Trophoblast cell (in vitro differentiated cells and primary cell): ENCODE results near the gene ZC3H13.

Experiments
- DNase-seq, 2 donors: peaks; one replicate each; pipeline ENCODE4 v3.0.0-alpha.2; 2016
- H2AFZ ChIP-seq: 2 replicates; pipeline ENCODE4 v1.6.1; 2013; ENCODE audit warnings: low read length, moderate library complexity, mild to moderate bottlenecking; ENCODE audit not compliant: insufficient read depth, poor library complexity
- H2AK5ac ChIP-seq: 2 replicates; pipeline ENCODE4 v1.6.1; 2013; ENCODE audit warnings: mild to moderate bottlenecking, low read length
- H2BK120ac ChIP-seq: 2 replicates; pipeline ENCODE4 v1.6.1; 2013; ENCODE audit warnings: low read length, mild to moderate bottlenecking, moderate library complexity; ENCODE audit not compliant: insufficient read depth, poor library complexity
- H2BK12ac ChIP-seq: 2 replicates; pipeline ENCODE4 v1.6.1; 2013; ENCODE audit warnings: mild to moderate bottlenecking, low read length, moderate library complexity
- H2BK5ac ChIP-seq: 2 replicates; pipeline ENCODE4 v1.6.1; 2013; ENCODE audit warnings: low read length, low read depth, moderate library complexity, mild to moderate bottlenecking; ENCODE audit not compliant: poor library complexity
- H3K14ac ChIP-seq: 2 replicates; pipeline ENCODE4 v1.6.1; 2013; ENCODE audit warnings: mild to moderate bottlenecking, low read length
- H3K18ac ChIP-seq: 2 replicates; pipeline ENCODE4 v1.6.1; 2013; ENCODE audit warnings: mild to moderate bottlenecking, low read length
- H3K23ac ChIP-seq: 2 replicates; pipeline ENCODE4 v1.6.1; 2013; ENCODE audit warnings: low read length
- H3K27ac ChIP-seq: 2 replicates; pipeline ENCODE4 v1.5.1; 2013; ENCODE audit warnings: low read depth, mild to moderate bottlenecking, inconsistent platforms, low read length, moderate library complexity
- H3K27me3 ChIP-seq: 2 replicates; pipeline ENCODE4 v1.6.1; 2013; ENCODE audit warnings: inconsistent platforms, mild to moderate bottlenecking, low read length, moderate library complexity; ENCODE audit not compliant: insufficient read depth
- H3K36me3 ChIP-seq, 2 experiments: 1 replicate in 1 of 2; 2 replicates in 1 of 2; pipeline ENCODE4 v1.6.1; 2013; ENCODE audit warnings: low read length in 2 of 2, mild to moderate bottlenecking in 2 of 2, moderate library complexity in 1 of 2; ENCODE audit not compliant: insufficient read depth in 2 of 2, control insufficient read depth in 1 of 2
- H3K4ac ChIP-seq: 2 replicates; pipeline ENCODE4 v1.6.1; 2013; ENCODE audit warnings: low read depth, mild to moderate bottlenecking, low read length, moderate library complexity
- H3K4me1 ChIP-seq, 2 experiments: 1 replicate in 1 of 2; 2 replicates in 1 of 2; pipeline ENCODE4 v1.6.1; 2013; ENCODE audit warnings: low read length in 2 of 2, mild to moderate bottlenecking in 2 of 2, moderate library complexity in 1 of 2; ENCODE audit not compliant: insufficient read depth in 2 of 2, control insufficient read depth in 1 of 2
- H3K4me2 ChIP-seq: 2 replicates; pipeline ENCODE4 v1.6.1; 2013; ENCODE audit warnings: inconsistent platforms, mild to moderate bottlenecking, low read length, moderate library complexity
- H3K4me3 ChIP-seq: 2 replicates; pipeline ENCODE4 v1.5.1; 2013; ENCODE audit warnings: mild to moderate bottlenecking, low read depth, low read length, inconsistent platforms
- H3K79me1 ChIP-seq: one replicate; pipeline ENCODE4 v1.6.1; 2013; ENCODE audit warnings: low read length
- H3K79me2 ChIP-seq: 2 replicates; pipeline ENCODE4 v1.6.1; 2013; ENCODE audit warnings: low read length, mild to moderate bottlenecking; ENCODE audit not compliant: control insufficient read depth, insufficient read depth, poor library complexity
- H3K9ac ChIP-seq: 2 replicates; pipeline ENCODE4 v1.6.1; 2013; ENCODE audit warnings: mild to moderate bottlenecking, low read length
- H3K9me3 ChIP-seq: 2 replicates; pipeline ENCODE4 v1.6.1; 2013; ENCODE audit warnings: low read depth, mild to moderate bottlenecking, control low read depth, inconsistent platforms, low read length; ENCODE audit not compliant: insufficient read depth
- H4K12ac ChIP-seq: 2 replicates; pipeline ENCODE4 v1.6.1; 2013; ENCODE audit warnings: low read depth, mild to moderate bottlenecking, low read length, moderate library complexity
- H4K8ac ChIP-seq: 2 replicates; pipeline ENCODE4 v1.6.1; 2013; ENCODE audit warnings: low read depth, mild to moderate bottlenecking, low read length, moderate library complexity
- H4K91ac ChIP-seq: one replicate; pipeline ENCODE4 v1.6.1; 2013; ENCODE audit warnings: low read depth, mild to moderate bottlenecking, low read length, moderate library complexity
- WGBS: extraction: QIAGEN DNeasy Blood & Tissue Kit; methylation state at CpG from one replicate; pipeline ENCODE4 v1.1.7; 2013; ENCODE audit warnings: missing lambda C conversion rate; ENCODE audit not compliant: insufficient read length, insufficient coverage; ENCODE audit errors: extremely low coverage; 5-methylcytosine and 5-hydroxymethylcytosine counted together

The ZC3H13 gene

GRCh38 chr13:45974500-45974899, 78.0 kb downstream of the ZC3H13 start:
- H2BK12ac ChIP-seq, result no peak overlapping the region
- no peak overlapping the region for H3K4me3 ChIP-seq
- no CpG with 5 or more reads among the region's 2 CpGs for WGBS
- no peak overlapping the region for H4K12ac ChIP-seq
- no peak overlapping the region for H3K4me2 ChIP-seq
- peaks cover 6 to 9% of the 10 kb centered on the region in 2 experiments for H3K36me3 ChIP-seq
- no peak overlapping the region for H3K9ac ChIP-seq
- H2BK120ac ChIP-seq, result no peak overlapping the region
- no peaks in the 10 kb centered on the region for H3K27me3 ChIP-seq
- H3K9me3 ChIP-seq, result no peaks in the 10 kb centered on the region
- H4K91ac ChIP-seq, result no peak overlapping the region
- no peak overlapping the region for H4K8ac ChIP-seq
- H3K4me1 ChIP-seq, result no peaks in the 10 kb centered on the region
- no peak overlapping the region for H3K4ac ChIP-seq
- DNase-seq, result no peak
- H2AK5ac ChIP-seq, result no peak overlapping the region
- no peak overlapping the region for H2AFZ ChIP-seq
- H3K18ac ChIP-seq, result no peak overlapping the region
- no peak overlapping the region for H2BK5ac ChIP-seq
- no peaks in the 10 kb centered on the region for H3K79me2 ChIP-seq
- no peak overlapping the region for H3K27ac ChIP-seq
- H3K79me1 ChIP-seq, result no peaks in the 10 kb centered on the region
- H3K14ac ChIP-seq, result no peak overlapping the region
- no peak overlapping the region for H3K23ac ChIP-seq

GRCh38 chr13:45967589-45967988, 85.0 kb downstream of the ZC3H13 start:
- no CpG with 5 or more reads among the region's 16 CpGs for WGBS
- Histone ChIP-seq H2BK5ac (no peak overlapping the region), H3K23ac (no peak overlapping the region)

DNA sequence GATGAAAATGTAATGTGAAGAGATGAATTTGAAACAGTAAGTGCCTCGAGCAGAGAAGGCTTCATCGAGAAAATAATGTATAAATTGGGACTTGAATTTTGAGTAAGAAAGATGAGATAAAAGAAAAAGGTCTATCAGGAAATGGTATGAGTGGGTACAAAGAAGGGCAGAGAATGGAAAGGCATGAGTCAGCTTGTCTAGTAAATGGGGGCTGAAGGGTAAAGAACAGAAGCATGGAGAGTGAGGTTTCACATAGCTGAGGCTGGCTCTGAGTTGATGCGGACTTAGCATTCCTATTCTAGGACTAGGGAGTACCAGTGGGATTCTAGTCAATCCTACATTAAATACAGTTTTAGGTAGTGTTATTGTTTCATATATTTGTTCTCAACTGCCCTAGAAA, 85.8 kb downstream of the ZC3H13 start:
- Histone ChIP-seq H3K18ac (no peak overlapping the region), H2BK5ac (no peak overlapping the region), H3K4me3 (no peak overlapping the region), H3K79me2 (no peaks in the 10 kb centered on the region), H2AFZ (no peak overlapping the region), H3K4ac (no peak overlapping the region), H4K8ac (no peak overlapping the region), H3K23ac (no peak overlapping the region), H2BK120ac (no peak overlapping the region), H2AK5ac (no peak overlapping the region), H3K4me2 (no peak overlapping the region), H3K27me3 (no peaks in the 10 kb centered on the region), H3K4me1 (no peaks in the 10 kb centered on the region), H3K14ac (no peak overlapping the region), H3K79me1 (no peaks in the 10 kb centered on the region), H3K27ac (no peak overlapping the region), H3K9me3 (no peaks in the 10 kb centered on the region), H3K36me3 (peaks cover 13 to 21% of the 10 kb centered on the region in 2 experiments), H4K12ac (no peak overlapping the region), H4K91ac (no peak overlapping the region), H3K9ac (no peak overlapping the region), H2BK12ac (no peak overlapping the region)
- WGBS, result no CpG with 5 or more reads among the region's 3 CpGs
- DNase-seq, result no peak

More at GRCh38 chr13:45967589-45967988, 85.0 kb downstream of the ZC3H13 start:
- Histone ChIP-seq H2BK120ac (no peak overlapping the region), H3K36me3 (peaks cover 13 to 22% of the 10 kb centered on the region in 2 experiments), H3K79me2 (no peaks in the 10 kb centered on the region), H4K8ac (no peak overlapping the region), H3K9me3 (no peaks in the 10 kb centered on the region), H2BK12ac (no peak overlapping the region), H3K79me1 (no peaks in the 10 kb centered on the region), H2AFZ (no peak overlapping the region), H3K4me2 (no peak overlapping the region), H2AK5ac (no peak overlapping the region), H3K14ac (no peak overlapping the region), H3K27ac (no peak overlapping the region), H4K12ac (no peak overlapping the region), H3K9ac (no peak overlapping the region), H3K18ac (no peak overlapping the region), H3K27me3 (no peaks in the 10 kb centered on the region), H4K91ac (no peak overlapping the region), H3K4me3 (no peak overlapping the region), H3K4me1 (no peaks in the 10 kb centered on the region), H3K4ac (no peak overlapping the region)
- no peak for DNase-seq

GRCh38 chr13:45961468-45961867, 91.1 kb downstream of the ZC3H13 start:
- no peak for DNase-seq
- H2BK5ac ChIP-seq, result no peak overlapping the region
- H2AFZ ChIP-seq, result no peak overlapping the region
- no CpG with 5 or more reads among the region's 1 CpG for WGBS
- H2BK12ac ChIP-seq, result no peak overlapping the region
- no peak overlapping the region for H4K91ac ChIP-seq
- peaks cover 2 to 10% of the 10 kb centered on the region in 2 experiments for H3K36me3 ChIP-seq
- no peaks in the 10 kb centered on the region for H3K79me2 ChIP-seq
- no peak overlapping the region for H3K9ac ChIP-seq
- no peak overlapping the region for H3K4ac ChIP-seq
- no peaks in the 10 kb centered on the region for H3K79me1 ChIP-seq
- no peak overlapping the region for H3K14ac ChIP-seq
- no peak overlapping the region for H3K4me2 ChIP-seq
- no peak overlapping the region for H3K23ac ChIP-seq
- no peaks in the 10 kb centered on the region for H3K27me3 ChIP-seq
- H3K9me3 ChIP-seq, result no peaks in the 10 kb centered on the region
- no peak overlapping the region for H4K12ac ChIP-seq
- H4K8ac ChIP-seq, result no peak overlapping the region
- H3K4me1 ChIP-seq, result no peaks in the 10 kb centered on the region
- no peak overlapping the region for H2BK120ac ChIP-seq
- H2AK5ac ChIP-seq, result no peak overlapping the region
- no peak overlapping the region for H3K4me3 ChIP-seq
- H3K18ac ChIP-seq, result no peak overlapping the region
- H3K27ac ChIP-seq, result no peak overlapping the region
